HG02943 (cell line): ENCODE results near the gene ACTN1.
"Not testable (repeated sequence)": the region's sequence is repeated elsewhere in the genome, so short reads cannot be mapped to it uniquely, and the experiment has no call there.

Experiments
- ATAC-seq: cut with Tn5 transposase; IDR thresholded peaks from one replicate; pipeline ENCODE4 v1.9.1; 2021; ENCODE audit warnings: mild to moderate bottlenecking, low read depth, moderate library complexity; ENCODE audit not compliant: unreplicated experiment

The ACTN1 gene

GRCh38 chr14:68979021-68979721 lies at the start of gene ACTN1:
Gene ACTN1, minus strand, starts transcription at chr14:68979302. Its CDS starts 246 bp downstream, at chr14:68979056.
- no peak for ATAC-seq

GRCh38 chr14:69027242-69027913 lies 48.3 kb upstream of the ACTN1 start:
- no peak for ATAC-seq

- ATAC-seq = no peak
These were observed 43.9 kb upstream of the ACTN1 start for GRCh38 chr14:69023035-69023434.

- not testable (repeated sequence) for ATAC-seq
These were observed 43.0 kb upstream of the ACTN1 start for GRCh38 chr14:69022093-69022492.

GRCh38 chr14:69017706-69018105 lies 38.6 kb upstream of the ACTN1 start:
- ATAC-seq = no peak

GRCh38 chr14:69014829-69015259 lies 35.7 kb upstream of the ACTN1 start:
- no peak for ATAC-seq

- ATAC-seq = no peak
These were observed 35.1 kb upstream of the ACTN1 start for GRCh38 chr14:69013943-69014782.

- ATAC-seq = no peak
These were observed 33.3 kb upstream of the ACTN1 start for GRCh38 chr14:69012256-69012953.

- ATAC-seq = no peak
These were observed 31.5 kb upstream of the ACTN1 start for GRCh38 chr14:69010648-69011047.

- no peak for ATAC-seq
These were observed 29.4 kb upstream of the ACTN1 start for GRCh38 chr14:69008421-69008884.

- no peak for ATAC-seq
These were observed 27.2 kb upstream of the ACTN1 start for GRCh38 chr14:69006346-69006745.

GRCh38 chr14:69005432-69006148 lies 26.5 kb upstream of the ACTN1 start:
- ATAC-seq = no peak

GRCh38 chr14:69004731-69005431 lies 25.8 kb upstream of the ACTN1 start:
- no peak for ATAC-seq

GRCh38 chr14:69003626-69004025 lies 24.5 kb upstream of the ACTN1 start:
- no peak for ATAC-seq

- ATAC-seq = no peak
These were observed 23.0 kb upstream of the ACTN1 start for GRCh38 chr14:69002069-69002468.

- no peak for ATAC-seq
These were observed 22.3 kb upstream of the ACTN1 start for GRCh38 chr14:69001375-69001774.

- no peak for ATAC-seq
These were observed 19.0 kb upstream of the ACTN1 start for GRCh38 chr14:68998062-68998461.

- ATAC-seq = no peak
These were observed 16.6 kb upstream of the ACTN1 start for GRCh38 chr14:68995731-68996130.

GRCh38 chr14:68994056-68994455 lies 15.0 kb upstream of the ACTN1 start:
- no peak for ATAC-seq
